IgD-negative memory B cell (primary cell): ENCODE measurements around the gene TRERF1. TPM values are rescaled to one million over a fixed set of nuclear protein-coding genes. Genes with fewer than 3 reads are reported as not detected.
"Not testable (repeated sequence)": the region's sequence is repeated elsewhere in the genome, so short reads cannot be mapped to it uniquely, and the experiment has no call there.

ENCODE experiments used
- H3K27ac Mint-ChIP-seq, 3 donors: one replicate each; pipeline ENCODE4 v1.8.0; 2020 to 2022; ENCODE audit warnings: mild to moderate bottlenecking in 3 of 3, mixed read lengths in 3 of 3, moderate library complexity in 1 of 3
- H3K27me3 Mint-ChIP-seq: one replicate; pipeline ENCODE4 v1.8.0; 2021; ENCODE audit warnings: mixed read lengths
- H3K36me3 Mint-ChIP-seq: one replicate; pipeline ENCODE4 v1.8.0; 2020; ENCODE audit warnings: mild to moderate bottlenecking, mixed read lengths
- H3K4me1 Mint-ChIP-seq, 3 donors: one replicate each; pipeline ENCODE4 v1.8.0; 2020 to 2022; ENCODE audit warnings: mixed read lengths in 3 of 3, mild to moderate bottlenecking in 1 of 3
- H3K4me3 Mint-ChIP-seq, 4 donors: one replicate each; pipeline ENCODE4 v1.8.0; 2020 to 2022; ENCODE audit warnings: mild to moderate bottlenecking in 4 of 4, mixed read lengths in 4 of 4, moderate library complexity in 3 of 4
- H3K9me3 Mint-ChIP-seq, 3 donors: one replicate each; pipeline ENCODE4 v1.8.0; 2020 to 2021; ENCODE audit warnings: mixed read lengths in 3 of 3, mild to moderate bottlenecking in 1 of 3
- polyA plus RNA-seq: library from polyadenylated mRNA; unstranded; fragments of 300-500 nt; fragmentation: Illumina TruSeq; gene quantifications from one replicate; pipeline ENCODE4 v1.2.3, GENCODE V29; 2021

TRERF1 gene
- polyA plus RNA-seq, 1 donor from 2014 or later: 1.6 TPM

- H3K36me3 Mint-ChIP-seq, H3K27ac Mint-ChIP-seq, H3K27me3 Mint-ChIP-seq, H3K4me3 Mint-ChIP-seq, H3K4me1 Mint-ChIP-seq, H3K9me3 Mint-ChIP-seq: not testable (repeated sequence)
Measured at GRCh38 chr6:42202131-42202915, 249.4 kb downstream of the TRERF1 start.

- Mint-ChIP-seq H3K9me3 (no peaks in the 10 kb centered on the region), H3K36me3 (peaks cover 9% of the 10 kb centered on the region), H3K4me3 (no peak overlapping the region), H3K27ac (peak overlapping the region in 2 of 3 donors; percentile 1 to 22), H3K4me1 (peaks cover 0 to 2% (median 2%) of the 10 kb centered on the region in 3 donors), H3K27me3 (no peaks in the 10 kb centered on the region)
Measured at GRCh38 chr6:42201382-42201781, 250.3 kb downstream of the TRERF1 start.

GRCh38 chr6:42200035-42200434, 251.7 kb downstream of the TRERF1 start:
- H3K4me1 Mint-ChIP-seq: peaks cover 0 to 2% (median 2%) of the 10 kb centered on the region in 3 donors
- H3K9me3 Mint-ChIP-seq: no peaks in the 10 kb centered on the region
- H3K4me3 Mint-ChIP-seq: no peak overlapping the region
- no peaks in the 10 kb centered on the region for H3K27me3 Mint-ChIP-seq
- peaks cover 7% of the 10 kb centered on the region for H3K36me3 Mint-ChIP-seq
- no peak overlapping the region for H3K27ac Mint-ChIP-seq

- no peaks in the 10 kb centered on the region for H3K27me3 Mint-ChIP-seq
- H3K9me3 Mint-ChIP-seq: no peaks in the 10 kb centered on the region
- H3K36me3 Mint-ChIP-seq: peaks cover 7% of the 10 kb centered on the region
- no peak overlapping the region for H3K27ac Mint-ChIP-seq
- H3K4me1 Mint-ChIP-seq: peaks cover 0 to 2% (median 2%) of the 10 kb centered on the region in 3 donors
- H3K4me3 Mint-ChIP-seq: no peak overlapping the region
Measured at GRCh38 chr6:42199106-42199981, 252.4 kb downstream of the TRERF1 start.

- H3K36me3 Mint-ChIP-seq: peaks cover 6% of the 10 kb centered on the region
- no peak overlapping the region for H3K27ac Mint-ChIP-seq
- H3K27me3 Mint-ChIP-seq: no peaks in the 10 kb centered on the region
- peaks cover 0 to 3% (median 2%) of the 10 kb centered on the region in 3 donors for H3K4me1 Mint-ChIP-seq
- H3K4me3 Mint-ChIP-seq: no peak overlapping the region
- H3K9me3 Mint-ChIP-seq: no peaks in the 10 kb centered on the region
Measured at GRCh38 chr6:42197555-42198362, 254.0 kb downstream of the TRERF1 start.

GRCh38 chr6:42195415-42195814, 256.3 kb downstream of the TRERF1 start:
- H3K4me3 Mint-ChIP-seq: no peak overlapping the region
- H3K27ac Mint-ChIP-seq: no peak overlapping the region
- H3K36me3 Mint-ChIP-seq: peaks cover 10% of the 10 kb centered on the region
- H3K4me1 Mint-ChIP-seq: peaks cover 0 to 3% (median under 1%) of the 10 kb centered on the region in 3 donors
- H3K27me3 Mint-ChIP-seq: no peaks in the 10 kb centered on the region
- no peaks in the 10 kb centered on the region for H3K9me3 Mint-ChIP-seq

GRCh38 chr6:42194056-42194455, 257.7 kb downstream of the TRERF1 start:
- Mint-ChIP-seq H3K27ac (no peak overlapping the region), H3K27me3 (no peaks in the 10 kb centered on the region), H3K4me1 (peaks cover 0 to 3% (median 0%) of the 10 kb centered on the region in 3 donors), H3K9me3 (no peaks in the 10 kb centered on the region), H3K36me3 (peaks cover 9% of the 10 kb centered on the region), H3K4me3 (peak overlapping the region in 1 of 4 donors; percentile 33)

GRCh38 chr6:42193491-42193894, 258.2 kb downstream of the TRERF1 start:
- Mint-ChIP-seq H3K27ac (no peak overlapping the region), H3K27me3 (no peaks in the 10 kb centered on the region), H3K4me1 (peaks cover 0 to 3% (median 0%) of the 10 kb centered on the region in 3 donors), H3K9me3 (no peaks in the 10 kb centered on the region), H3K36me3 (peaks cover 14% of the 10 kb centered on the region), H3K4me3 (no peak overlapping the region)

GRCh38 chr6:42192385-42192784, 259.3 kb downstream of the TRERF1 start:
- not testable (repeated sequence) for H3K4me1 Mint-ChIP-seq, H3K27ac Mint-ChIP-seq
- H3K36me3 Mint-ChIP-seq: peaks cover 14% of the 10 kb centered on the region

GRCh38 chr6:42190554-42191183, 261.1 kb downstream of the TRERF1 start:
- Mint-ChIP-seq H3K9me3 (no peaks in the 10 kb centered on the region), H3K4me3 (no peak overlapping the region), H3K27me3 (peaks cover 2% of the 10 kb centered on the region), H3K27ac (peak overlapping the region in 1 of 3 donors; percentile 16), H3K4me1 (peaks cover 0 to 2% (median 0%) of the 10 kb centered on the region in 3 donors), H3K36me3 (peaks cover 12% of the 10 kb centered on the region)

More at GRCh38 chr6:42192385-42192784, 259.3 kb downstream of the TRERF1 start:
- H3K4me3 Mint-ChIP-seq, H3K9me3 Mint-ChIP-seq, H3K27me3 Mint-ChIP-seq: not testable (repeated sequence)

GRCh38 chr6:42188406-42188805, 263.3 kb downstream of the TRERF1 start:
- Mint-ChIP-seq H3K27ac (no peak overlapping the region), H3K27me3 (peaks cover 2% of the 10 kb centered on the region)

GRCh38 chr6:42185597-42185996, 266.1 kb downstream of the TRERF1 start:
- Mint-ChIP-seq H3K27ac (peak overlapping the region in 1 of 3 donors; percentile 67), H3K36me3 (peaks cover 9% of the 10 kb centered on the region), H3K4me3 (no peak overlapping the region), H3K27me3 (peaks cover 2% of the 10 kb centered on the region), H3K9me3 (no peaks in the 10 kb centered on the region), H3K4me1 (no peaks in the 10 kb centered on the region)

More at GRCh38 chr6:42188406-42188805, 263.3 kb downstream of the TRERF1 start:
- Mint-ChIP-seq H3K9me3 (no peaks in the 10 kb centered on the region), H3K4me3 (no peak overlapping the region), H3K36me3 (peaks cover 12% of the 10 kb centered on the region), H3K4me1 (no peaks in the 10 kb centered on the region)

GRCh38 chr6:42184475-42184874, 267.3 kb downstream of the TRERF1 start:
- Mint-ChIP-seq H3K9me3 (no peaks in the 10 kb centered on the region), H3K4me3 (no peak overlapping the region), H3K4me1 (no peaks in the 10 kb centered on the region), H3K27me3 (peaks cover 2% of the 10 kb centered on the region), H3K27ac (no peak overlapping the region), H3K36me3 (peaks cover 9% of the 10 kb centered on the region)

GRCh38 chr6:42182101-42182500, 269.6 kb downstream of the TRERF1 start:
- peaks cover 0 to 2% (median 0%) of the 10 kb centered on the region in 3 donors for H3K4me1 Mint-ChIP-seq
- H3K27me3 Mint-ChIP-seq: peaks cover 4% of the 10 kb centered on the region
- peaks cover 2% of the 10 kb centered on the region for H3K36me3 Mint-ChIP-seq
- H3K9me3 Mint-ChIP-seq: no peaks in the 10 kb centered on the region
- peak overlapping the region in 1 of 3 donors; percentile 89 for H3K27ac Mint-ChIP-seq
- no peak overlapping the region for H3K4me3 Mint-ChIP-seq
